H4 (cell line): ENCODE data around the gene PER1. TPM values are rescaled to one million over a fixed set of nuclear protein-coding genes. Genes with fewer than 3 reads are reported as not detected.

Source experiments
- DNase-seq: peaks from one replicate; pipeline ENCODE4 v3.0.0-alpha.2; 2015; ENCODE audit warnings: low spot score
- total RNA-seq: library from RNA; depleted of rRNA; stranded (reverse); fragments of >200 nt; shearing (Covaris generic); gene quantifications from 2 replicates; pipeline ENCODE4 v1.2.3, GENCODE V29; 2014

Gene PER1
- total RNA-seq, 1 experiment from 2014 or later = 4.6 TPM

- DNase-seq = no peak
These were observed 837 bp upstream of the PER1 start for GRCh38 chr17:8153031-8153451.

- DNase-seq = no peak
These were observed 528 bp downstream of the PER1 start for GRCh38 chr17:8151641-8152111.

- peak; percentile 36 for DNase-seq
These were observed 1.0 kb downstream of the PER1 start for GRCh38 chr17:8151120-8151640.

GRCh38 chr17:8150194-8151119 lies 1.7 kb downstream of the PER1 start:
- DNase-seq = no peak

GRCh38 chr17:8149419-8150193 lies 2.6 kb downstream of the PER1 start:
- DNase-seq = no peak

- DNase-seq = no peak
These were observed 3.6 kb downstream of the PER1 start for GRCh38 chr17:8148560-8148959.

GRCh38 chr17:8147805-8148404 lies 4.3 kb downstream of the PER1 start:
- DNase-seq = no peak

GRCh38 chr17:8147141-8147804 lies 4.9 kb downstream of the PER1 start:
- no peak for DNase-seq

- no peak for DNase-seq
These were observed 5.6 kb downstream of the PER1 start for GRCh38 chr17:8146381-8147140.

GRCh38 chr17:8145811-8146210 lies 6.4 kb downstream of the PER1 start:
- DNase-seq = no peak

- no peak for DNase-seq
These were observed 7.6 kb downstream of the PER1 start for GRCh38 chr17:8144401-8145231.

GRCh38 chr17:8143581-8144400 lies 8.4 kb downstream of the PER1 start:
- no peak for DNase-seq

- DNase-seq = no peak
These were observed 9.2 kb downstream of the PER1 start for GRCh38 chr17:8142887-8143580.

- no peak for DNase-seq
These were observed 9.9 kb downstream of the PER1 start for GRCh38 chr17:8142158-8142886.

GRCh38 chr17:8141741-8142140 lies 10.5 kb downstream of the PER1 start:
- no peak for DNase-seq

- no peak for DNase-seq
These were observed 11.2 kb downstream of the PER1 start for GRCh38 chr17:8141045-8141444.
